ENCODE data around the gene PCDHGA4. TPM values are rescaled to one million over a fixed set of nuclear protein-coding genes. Genes with fewer than 3 reads are reported as not detected.

PCDHGA4 gene
- total and polyA plus RNA-seq, 4 donors, result 0.15 to 0.92 (median 0.22) TPM

DNA sequence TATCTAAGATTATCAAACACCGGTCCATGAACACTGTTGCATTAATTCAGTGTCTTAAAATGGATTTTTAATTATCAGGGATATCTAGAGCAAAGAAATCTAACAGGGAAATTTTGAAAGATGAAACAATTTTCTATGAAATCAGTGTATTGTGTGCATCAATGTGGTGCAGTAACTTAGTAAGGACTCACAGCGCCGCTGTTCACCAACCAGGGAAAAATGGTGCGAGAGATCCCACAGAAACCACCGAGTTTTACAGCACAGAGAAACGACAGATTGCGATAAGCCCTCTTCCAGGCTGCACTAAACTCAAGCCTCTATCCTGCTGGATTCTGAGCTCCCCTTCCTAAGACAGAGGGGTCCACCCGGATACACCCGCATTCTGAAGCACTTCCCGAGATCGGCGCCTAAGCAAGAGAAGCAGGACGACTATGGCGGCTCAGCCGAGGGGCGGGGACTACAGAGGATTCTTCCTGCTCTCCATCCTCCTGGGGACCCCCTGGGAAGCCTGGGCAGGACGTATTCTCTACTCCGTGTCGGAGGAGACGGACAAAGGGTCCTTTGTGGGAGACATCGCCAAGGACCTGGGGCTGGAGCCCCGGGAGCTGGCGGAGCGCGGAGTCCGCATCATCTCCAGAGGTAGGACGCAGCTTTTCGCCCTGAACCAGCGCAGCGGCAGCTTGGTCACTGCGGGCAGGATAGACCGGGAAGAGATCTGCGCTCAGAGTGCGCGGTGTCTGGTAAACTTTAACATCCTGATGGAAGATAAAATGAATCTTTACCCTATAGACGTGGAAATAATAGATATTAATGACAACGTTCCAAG, 27.9 kb downstream of the PCDHGA4 start, which contains the start of gene PCDHGA7:
Gene PCDHGA7, plus strand, starts transcription at position 274 of the 826 bp plus-strand sequence. Its CDS starts 158 bp downstream, at position 432.
- no peak within 1 kb of the TSS for H3K9ac ChIP-seq (ENCODE audit: low read depth in 1 of 2, low read length in 2 of 2)
- H3K27me3 ChIP-seq (ENCODE audit: control insufficient read depth in 4 of 4, insufficient read depth in 4 of 4, low read length in 3 of 4), result peaks cover 0 to 6% (median 0%) of the 10 kb centered on the region in 4 donors
- H3K9me3 ChIP-seq (ENCODE audit: control insufficient read depth in 4 of 4, low read length in 3 of 4), result peaks cover 21 to 67% (median 33%) of the 10 kb centered on the region in 4 donors
- H3K4me3 ChIP-seq (ENCODE audit: low read depth in 1 of 3, low read length in 3 of 3), result peak within 1 kb of the TSS; percentile 1 to 69 (median 63)
- no peaks in the 10 kb centered on the region for H3K4me1 ChIP-seq (ENCODE audit: control insufficient read depth in 4 of 4, insufficient read depth in 4 of 4, low read length in 3 of 4)
- WGBS, result 16% methylated on average over 37 of the region's 37 CpGs
- no peak for DNase-seq (ENCODE audit: low spot score)
- H3K36me3 ChIP-seq (ENCODE audit: control insufficient read depth in 4 of 4, insufficient read depth in 3 of 4, low read depth in 1 of 4, low read length in 3 of 4), result no peaks in the 10 kb centered on the region
- H3K27ac ChIP-seq (ENCODE audit: low read depth in 1 of 2, low read length in 2 of 2), result no peak within 1 kb of the TSS
- TF ChIP-seq GABPA (IDR thresholded peaks at IDR 0.05 in 1 of 2, conservative IDR thresholded peaks at IDR 0.05 in 1 of 2) (no peak), NR2F2 (IDR thresholded peaks at IDR 0.05) (no peak), YY1 (IDR thresholded peaks at IDR 0.05) (no peak), SP1 (IDR thresholded peaks at IDR 0.05) (no peak), JUND (IDR thresholded peaks at IDR 0.05) (no peak), HNF4G (IDR thresholded peaks at IDR 0.05) (no peak), FOXA2 (IDR thresholded peaks at IDR 0.05) (no peak), RXRA (IDR thresholded peaks at IDR 0.05) (no peak)
- TF ChIP-seq, protein P1, sequence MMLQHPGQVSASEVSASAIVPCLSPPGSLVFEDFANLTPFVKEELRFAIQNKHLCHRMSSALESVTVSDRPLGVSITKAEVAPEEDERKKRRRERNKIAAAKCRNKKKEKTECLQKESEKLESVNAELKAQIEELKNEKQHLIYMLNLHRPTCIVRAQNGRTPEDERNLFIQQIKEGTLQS (IDR thresholded peaks at IDR 0.05), result no peak
- TF ChIP-seq, protein P2, sequence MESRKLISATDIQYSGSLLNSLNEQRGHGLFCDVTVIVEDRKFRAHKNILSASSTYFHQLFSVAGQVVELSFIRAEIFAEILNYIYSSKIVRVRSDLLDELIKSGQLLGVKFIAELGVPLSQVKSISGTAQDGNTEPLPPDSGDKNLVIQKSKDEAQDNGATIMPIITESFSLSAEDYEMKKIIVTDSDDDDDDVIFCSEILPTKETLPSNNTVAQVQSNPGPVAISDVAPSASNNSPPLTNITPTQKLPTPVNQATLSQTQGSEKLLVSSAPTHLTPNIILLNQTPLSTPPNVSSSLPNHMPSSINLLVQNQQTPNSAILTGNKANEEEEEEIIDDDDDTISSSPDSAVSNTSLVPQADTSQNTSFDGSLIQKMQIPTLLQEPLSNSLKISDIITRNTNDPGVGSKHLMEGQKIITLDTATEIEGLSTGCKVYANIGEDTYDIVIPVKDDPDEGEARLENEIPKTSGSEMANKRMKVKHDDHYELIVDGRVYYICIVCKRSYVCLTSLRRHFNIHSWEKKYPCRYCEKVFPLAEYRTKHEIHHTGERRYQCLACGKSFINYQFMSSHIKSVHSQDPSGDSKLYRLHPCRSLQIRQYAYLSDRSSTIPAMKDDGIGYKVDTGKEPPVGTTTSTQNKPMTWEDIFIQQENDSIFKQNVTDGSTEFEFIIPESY (IDR thresholded peaks at IDR 0.05), result no peak
- TF ChIP-seq, protein P3, sequence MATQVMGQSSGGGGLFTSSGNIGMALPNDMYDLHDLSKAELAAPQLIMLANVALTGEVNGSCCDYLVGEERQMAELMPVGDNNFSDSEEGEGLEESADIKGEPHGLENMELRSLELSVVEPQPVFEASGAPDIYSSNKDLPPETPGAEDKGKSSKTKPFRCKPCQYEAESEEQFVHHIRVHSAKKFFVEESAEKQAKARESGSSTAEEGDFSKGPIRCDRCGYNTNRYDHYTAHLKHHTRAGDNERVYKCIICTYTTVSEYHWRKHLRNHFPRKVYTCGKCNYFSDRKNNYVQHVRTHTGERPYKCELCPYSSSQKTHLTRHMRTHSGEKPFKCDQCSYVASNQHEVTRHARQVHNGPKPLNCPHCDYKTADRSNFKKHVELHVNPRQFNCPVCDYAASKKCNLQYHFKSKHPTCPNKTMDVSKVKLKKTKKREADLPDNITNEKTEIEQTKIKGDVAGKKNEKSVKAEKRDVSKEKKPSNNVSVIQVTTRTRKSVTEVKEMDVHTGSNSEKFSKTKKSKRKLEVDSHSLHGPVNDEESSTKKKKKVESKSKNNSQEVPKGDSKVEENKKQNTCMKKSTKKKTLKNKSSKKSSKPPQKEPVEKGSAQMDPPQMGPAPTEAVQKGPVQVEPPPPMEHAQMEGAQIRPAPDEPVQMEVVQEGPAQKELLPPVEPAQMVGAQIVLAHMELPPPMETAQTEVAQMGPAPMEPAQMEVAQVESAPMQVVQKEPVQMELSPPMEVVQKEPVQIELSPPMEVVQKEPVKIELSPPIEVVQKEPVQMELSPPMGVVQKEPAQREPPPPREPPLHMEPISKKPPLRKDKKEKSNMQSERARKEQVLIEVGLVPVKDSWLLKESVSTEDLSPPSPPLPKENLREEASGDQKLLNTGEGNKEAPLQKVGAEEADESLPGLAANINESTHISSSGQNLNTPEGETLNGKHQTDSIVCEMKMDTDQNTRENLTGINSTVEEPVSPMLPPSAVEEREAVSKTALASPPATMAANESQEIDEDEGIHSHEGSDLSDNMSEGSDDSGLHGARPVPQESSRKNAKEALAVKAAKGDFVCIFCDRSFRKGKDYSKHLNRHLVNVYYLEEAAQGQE (IDR thresholded peaks at IDR 0.05), result no peak
- TF ChIP-seq, protein P4, sequence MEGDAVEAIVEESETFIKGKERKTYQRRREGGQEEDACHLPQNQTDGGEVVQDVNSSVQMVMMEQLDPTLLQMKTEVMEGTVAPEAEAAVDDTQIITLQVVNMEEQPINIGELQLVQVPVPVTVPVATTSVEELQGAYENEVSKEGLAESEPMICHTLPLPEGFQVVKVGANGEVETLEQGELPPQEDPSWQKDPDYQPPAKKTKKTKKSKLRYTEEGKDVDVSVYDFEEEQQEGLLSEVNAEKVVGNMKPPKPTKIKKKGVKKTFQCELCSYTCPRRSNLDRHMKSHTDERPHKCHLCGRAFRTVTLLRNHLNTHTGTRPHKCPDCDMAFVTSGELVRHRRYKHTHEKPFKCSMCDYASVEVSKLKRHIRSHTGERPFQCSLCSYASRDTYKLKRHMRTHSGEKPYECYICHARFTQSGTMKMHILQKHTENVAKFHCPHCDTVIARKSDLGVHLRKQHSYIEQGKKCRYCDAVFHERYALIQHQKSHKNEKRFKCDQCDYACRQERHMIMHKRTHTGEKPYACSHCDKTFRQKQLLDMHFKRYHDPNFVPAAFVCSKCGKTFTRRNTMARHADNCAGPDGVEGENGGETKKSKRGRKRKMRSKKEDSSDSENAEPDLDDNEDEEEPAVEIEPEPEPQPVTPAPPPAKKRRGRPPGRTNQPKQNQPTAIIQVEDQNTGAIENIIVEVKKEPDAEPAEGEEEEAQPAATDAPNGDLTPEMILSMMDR (IDR thresholded peaks at IDR 0.05; ENCODE audit: low read depth, low read length, missing input control), result no peak
- TF ChIP-seq, protein P5, sequence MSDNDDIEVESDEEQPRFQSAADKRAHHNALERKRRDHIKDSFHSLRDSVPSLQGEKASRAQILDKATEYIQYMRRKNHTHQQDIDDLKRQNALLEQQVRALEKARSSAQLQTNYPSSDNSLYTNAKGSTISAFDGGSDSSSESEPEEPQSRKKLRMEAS (IDR thresholded peaks at IDR 0.05), result no peak

All from liver (tissue), 9 donors.